Vagina (tissue), 2 donors: ENCODE data around the gene ZFP62.
"Not testable (repeated sequence)": the region's sequence is repeated elsewhere in the genome, so short reads cannot be mapped to it uniquely, and the experiment has no call there.

ENCODE experiments used
- POLR2A ChIP-seq, 2 donors: fragments of 450-650 bp; IDR thresholded peaks; one replicate each; pipeline ENCODE4 v1.6.1; 2017; ENCODE audit warnings: antibody characterized with exemption in 2 of 2, mild to moderate bottlenecking in 2 of 2, moderate library complexity in 2 of 2
- TF ChIP-seq, protein P1 (sequence below), 3 experiments: fragments of 450-650 bp in 2 of 3; fragments of 200-600 bp in 1 of 3; sonication (generic) in 1 of 3; IDR thresholded peaks; one replicate each; pipeline ENCODE4 v1.5.1; 2017 to 2019; ENCODE audit warnings: antibody characterized with exemption in 3 of 3, mild to moderate bottlenecking in 2 of 3, moderate library complexity in 2 of 3

DNA sequence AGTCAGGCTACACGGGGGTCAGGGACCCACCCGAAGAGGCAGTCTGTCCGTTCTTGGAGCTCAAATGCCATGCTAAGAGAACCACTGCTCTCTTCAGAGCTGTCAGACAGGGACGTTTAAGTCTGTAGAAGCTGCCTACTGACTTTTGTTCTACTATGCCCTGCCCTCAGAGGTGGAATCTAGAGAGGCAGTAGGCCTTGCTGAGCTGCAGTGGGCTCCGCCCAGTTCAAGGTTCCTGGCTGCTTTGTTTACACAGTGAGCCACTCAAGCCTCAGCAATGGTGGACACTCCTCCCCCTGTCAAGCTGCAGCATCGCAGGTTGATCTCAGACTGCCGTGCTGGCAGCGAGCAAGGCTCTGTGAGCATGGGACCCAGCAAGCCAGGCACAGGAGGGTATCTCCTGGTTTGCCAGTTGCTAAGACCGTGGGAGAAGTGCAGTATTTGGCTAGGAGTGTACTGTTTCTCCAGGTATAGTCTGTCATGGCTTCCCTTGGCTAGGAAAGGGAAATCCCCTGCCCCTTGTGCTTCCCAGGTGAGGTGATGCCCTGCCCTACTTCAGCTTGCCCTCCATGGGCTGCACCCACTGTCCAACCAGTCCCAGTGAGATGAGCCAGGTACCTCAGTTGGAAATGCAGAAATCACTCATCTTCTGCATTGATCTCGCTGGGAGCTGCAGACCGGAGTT, 24.9 kb upstream of the ZFP62 start:
- TF ChIP-seq, protein P1, sequence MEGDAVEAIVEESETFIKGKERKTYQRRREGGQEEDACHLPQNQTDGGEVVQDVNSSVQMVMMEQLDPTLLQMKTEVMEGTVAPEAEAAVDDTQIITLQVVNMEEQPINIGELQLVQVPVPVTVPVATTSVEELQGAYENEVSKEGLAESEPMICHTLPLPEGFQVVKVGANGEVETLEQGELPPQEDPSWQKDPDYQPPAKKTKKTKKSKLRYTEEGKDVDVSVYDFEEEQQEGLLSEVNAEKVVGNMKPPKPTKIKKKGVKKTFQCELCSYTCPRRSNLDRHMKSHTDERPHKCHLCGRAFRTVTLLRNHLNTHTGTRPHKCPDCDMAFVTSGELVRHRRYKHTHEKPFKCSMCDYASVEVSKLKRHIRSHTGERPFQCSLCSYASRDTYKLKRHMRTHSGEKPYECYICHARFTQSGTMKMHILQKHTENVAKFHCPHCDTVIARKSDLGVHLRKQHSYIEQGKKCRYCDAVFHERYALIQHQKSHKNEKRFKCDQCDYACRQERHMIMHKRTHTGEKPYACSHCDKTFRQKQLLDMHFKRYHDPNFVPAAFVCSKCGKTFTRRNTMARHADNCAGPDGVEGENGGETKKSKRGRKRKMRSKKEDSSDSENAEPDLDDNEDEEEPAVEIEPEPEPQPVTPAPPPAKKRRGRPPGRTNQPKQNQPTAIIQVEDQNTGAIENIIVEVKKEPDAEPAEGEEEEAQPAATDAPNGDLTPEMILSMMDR (IDR thresholded peaks at IDR 0.05): not testable (repeated sequence)
- TF ChIP-seq POLR2A (IDR thresholded peaks at IDR 0.05): not testable (repeated sequence)
